NCI-H2196 treated with DMSO at 0.1 percent for 48 hours (cell line): ENCODE results near the gene ARAP1.

Experiments
- DNase-seq: peaks from one replicate; lab custom pipeline; 2025; ENCODE audit not compliant: unreplicated experiment; lab: John Stamatoyannopoulos, UW

The ARAP1 gene

GRCh38 chr11:72642043-72642883 is 109.9 kb downstream of the ARAP1 start:
- no peak for DNase-seq

- DNase-seq: no peak
Measured at GRCh38 chr11:72641522-72642042, 110.6 kb downstream of the ARAP1 start.

- DNase-seq: no peak
Measured at GRCh38 chr11:72639502-72640375, 112.5 kb downstream of the ARAP1 start.

- DNase-seq: peak; percentile 7
Measured at GRCh38 chr11:72637926-72638325, 114.3 kb downstream of the ARAP1 start.

- DNase-seq: no peak
Measured at GRCh38 chr11:72637198-72637597, 115.0 kb downstream of the ARAP1 start.

GRCh38 chr11:72636376-72636775 is 115.8 kb downstream of the ARAP1 start:
- no peak for DNase-seq

- DNase-seq: no peak
Measured at GRCh38 chr11:72635933-72636332, 116.3 kb downstream of the ARAP1 start.

GRCh38 chr11:72635309-72635915 is 116.8 kb downstream of the ARAP1 start:
- no peak for DNase-seq
